Right atrium auricular region (tissue), 2 donors: Measurements from ENCODE around the gene ITGBL1. TPM values are rescaled to one million over a fixed set of nuclear protein-coding genes. Genes with fewer than 3 reads are reported as not detected.

Source experiments
- DNase-seq: peaks from one replicate; pipeline ENCODE4 v3.0.0-alpha.2; 2019; ENCODE audit warnings: low spot score
- H3K27ac ChIP-seq, 2 donors: fragments of 200-600 bp; sonication (generic); 1 replicate in 1 of 2; 2 replicates in 1 of 2; pipeline ENCODE4 v1.5.1; 2016 to 2019
- H3K27me3 ChIP-seq, 2 donors: fragments of 200-600 bp; sonication (generic); one replicate each; pipeline versions ENCODE4 v1.5.1 to v1.6.0; 2017 to 2019
- H3K36me3 ChIP-seq: fragments of 200-600 bp; sonication (generic); one replicate; pipeline ENCODE4 v1.5.1; 2016
- H3K4me1 ChIP-seq, 2 donors: fragments of 200-600 bp; sonication (generic); one replicate each; pipeline versions ENCODE4 v1.5.1 to v1.6.0; 2017 to 2019
- H3K4me3 ChIP-seq, 2 donors: fragments of 200-600 bp; sonication (generic); 1 replicate in 1 of 2; 2 replicates in 1 of 2; pipeline ENCODE4 v1.5.1; 2017 to 2019; ENCODE audit warnings: mild to moderate bottlenecking in 1 of 2, moderate library complexity in 1 of 2
- H3K9me3 ChIP-seq, 2 donors: fragments of 200-600 bp; sonication (generic); one replicate each; pipeline ENCODE4 v1.5.1; 2019
- CTCF ChIP-seq, 2 donors: fragments of 200-600 bp; sonication (generic); IDR thresholded peaks; one replicate each; pipeline ENCODE4 v1.5.1; 2019; ENCODE audit warnings: antibody characterized with exemption in 2 of 2
- total RNA-seq, 2 donors: library from RNA; depleted of rRNA; stranded (reverse); fragments of >200 nt; gene quantifications; one replicate each; pipeline ENCODE4 v1.1.0, GENCODE V29; 2016

ITGBL1 gene
- total RNA-seq, 2 donors from 2014 or later: 2.4 to 5.4 TPM

GRCh38 chr13:101424381-101425155 lies 27.9 kb upstream of the ITGBL1 start:
- H3K27me3 ChIP-seq: no peaks in the 10 kb centered on the region
- no peaks in the 10 kb centered on the region for H3K4me1 ChIP-seq
- H3K27ac ChIP-seq: peak overlapping the region in 1 of 2 donors; percentile 11
- H3K4me3 ChIP-seq: no peak overlapping the region
- DNase-seq: no peak
- H3K9me3 ChIP-seq: no peaks in the 10 kb centered on the region
- H3K36me3 ChIP-seq: no peaks in the 10 kb centered on the region
- no peak for TF ChIP-seq CTCF (IDR thresholded peaks at IDR 0.05)

GRCh38 chr13:101425156-101425471 lies 27.4 kb upstream of the ITGBL1 start:
- H3K4me1 ChIP-seq: no peaks in the 10 kb centered on the region
- no peak overlapping the region for H3K4me3 ChIP-seq
- H3K27me3 ChIP-seq: no peaks in the 10 kb centered on the region
- DNase-seq: no peak
- no peaks in the 10 kb centered on the region for H3K36me3 ChIP-seq
- no peak for TF ChIP-seq CTCF (IDR thresholded peaks at IDR 0.05)
- H3K27ac ChIP-seq: peak overlapping the region in 1 of 2 donors; percentile 11
- no peaks in the 10 kb centered on the region for H3K9me3 ChIP-seq

GRCh38 chr13:101425623-101426022 lies 26.9 kb upstream of the ITGBL1 start:
- Histone ChIP-seq H3K27ac (no peak overlapping the region), H3K9me3 (no peaks in the 10 kb centered on the region)
- TF ChIP-seq CTCF (IDR thresholded peaks at IDR 0.05): no peak

GRCh38 chr13:101429733-101430132 lies 22.7 kb upstream of the ITGBL1 start:
- Histone ChIP-seq H3K27ac (no peak overlapping the region), H3K36me3 (no peaks in the 10 kb centered on the region), H3K4me1 (no peaks in the 10 kb centered on the region), H3K27me3 (no peaks in the 10 kb centered on the region), H3K9me3 (no peaks in the 10 kb centered on the region), H3K4me3 (no peak overlapping the region)
- no peak for DNase-seq
- TF ChIP-seq CTCF (IDR thresholded peaks at IDR 0.05): no peak

More at GRCh38 chr13:101425623-101426022, 26.9 kb upstream of the ITGBL1 start:
- no peaks in the 10 kb centered on the region for H3K4me1 ChIP-seq
- no peaks in the 10 kb centered on the region for H3K27me3 ChIP-seq
- no peaks in the 10 kb centered on the region for H3K36me3 ChIP-seq
- no peak overlapping the region for H3K4me3 ChIP-seq
- no peak for DNase-seq

- Histone ChIP-seq H3K27me3 (no peaks in the 10 kb centered on the region), H3K4me1 (no peaks in the 10 kb centered on the region), H3K36me3 (no peaks in the 10 kb centered on the region), H3K4me3 (no peak overlapping the region), H3K9me3 (no peaks in the 10 kb centered on the region), H3K27ac (no peak overlapping the region)
- no peak for TF ChIP-seq CTCF (IDR thresholded peaks at IDR 0.05)
- no peak for DNase-seq
Measured at GRCh38 chr13:101433895-101434294, 18.6 kb upstream of the ITGBL1 start.

GRCh38 chr13:101434486-101434885 lies 18.0 kb upstream of the ITGBL1 start:
- H3K27ac ChIP-seq: no peak overlapping the region
- no peaks in the 10 kb centered on the region for H3K9me3 ChIP-seq
- no peaks in the 10 kb centered on the region for H3K27me3 ChIP-seq
- no peaks in the 10 kb centered on the region for H3K36me3 ChIP-seq
- no peak overlapping the region for H3K4me3 ChIP-seq
- no peak for TF ChIP-seq CTCF (IDR thresholded peaks at IDR 0.05)
- H3K4me1 ChIP-seq: no peaks in the 10 kb centered on the region
- DNase-seq: no peak
